ENCODE results near the gene AUP1.

Gene AUP1

DNA sequence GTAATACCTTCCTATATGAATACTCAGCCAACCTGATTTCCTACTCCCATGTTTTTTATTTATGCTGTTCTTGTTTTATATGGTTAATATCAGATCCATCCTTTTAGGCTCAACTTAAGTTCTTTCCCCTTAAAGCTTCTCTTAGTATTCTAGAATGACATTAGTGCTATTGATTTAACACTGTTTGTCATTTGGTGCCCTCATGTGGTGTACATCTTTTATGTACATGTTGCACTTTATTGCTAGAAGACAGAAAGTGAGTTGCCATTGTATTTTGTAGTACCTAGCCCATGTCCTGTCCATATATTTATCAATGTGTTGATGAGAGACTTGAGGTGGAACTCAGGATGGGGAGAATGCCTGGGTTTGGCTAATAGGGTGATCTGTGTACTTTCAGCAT lies 2.7 kb upstream of the AUP1 start:
- no peak for ATAC-seq
- TF ChIP-seq, protein P1, sequence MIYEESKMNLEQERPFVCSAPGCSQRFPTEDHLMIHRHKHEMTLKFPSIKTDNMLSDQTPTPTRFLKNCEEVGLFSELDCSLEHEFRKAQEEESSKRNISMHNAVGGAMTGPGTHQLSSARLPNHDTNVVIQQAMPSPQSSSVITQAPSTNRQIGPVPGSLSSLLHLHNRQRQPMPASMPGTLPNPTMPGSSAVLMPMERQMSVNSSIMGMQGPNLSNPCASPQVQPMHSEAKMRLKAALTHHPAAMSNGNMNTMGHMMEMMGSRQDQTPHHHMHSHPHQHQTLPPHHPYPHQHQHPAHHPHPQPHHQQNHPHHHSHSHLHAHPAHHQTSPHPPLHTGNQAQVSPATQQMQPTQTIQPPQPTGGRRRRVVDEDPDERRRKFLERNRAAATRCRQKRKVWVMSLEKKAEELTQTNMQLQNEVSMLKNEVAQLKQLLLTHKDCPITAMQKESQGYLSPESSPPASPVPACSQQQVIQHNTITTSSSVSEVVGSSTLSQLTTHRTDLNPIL (CRISPR knock-in tag; IDR thresholded peaks at IDR 0.05; ENCODE audit: low read depth): no peak
- TF ChIP-seq ESRRG (CRISPR knock-in tag; IDR thresholded peaks at IDR 0.05): no peak
- no peak for TF ChIP-seq CSDC2 (CRISPR knock-in tag; IDR thresholded peaks at IDR 0.05)
- no peak for TF ChIP-seq SNAI2 (CRISPR knock-in tag; IDR thresholded peaks at IDR 0.05)
- TF ChIP-seq TCF4 (CRISPR knock-in tag; IDR thresholded peaks at IDR 0.05; ENCODE audit: borderline replicate concordance): no peak
- TF ChIP-seq, protein P2, sequence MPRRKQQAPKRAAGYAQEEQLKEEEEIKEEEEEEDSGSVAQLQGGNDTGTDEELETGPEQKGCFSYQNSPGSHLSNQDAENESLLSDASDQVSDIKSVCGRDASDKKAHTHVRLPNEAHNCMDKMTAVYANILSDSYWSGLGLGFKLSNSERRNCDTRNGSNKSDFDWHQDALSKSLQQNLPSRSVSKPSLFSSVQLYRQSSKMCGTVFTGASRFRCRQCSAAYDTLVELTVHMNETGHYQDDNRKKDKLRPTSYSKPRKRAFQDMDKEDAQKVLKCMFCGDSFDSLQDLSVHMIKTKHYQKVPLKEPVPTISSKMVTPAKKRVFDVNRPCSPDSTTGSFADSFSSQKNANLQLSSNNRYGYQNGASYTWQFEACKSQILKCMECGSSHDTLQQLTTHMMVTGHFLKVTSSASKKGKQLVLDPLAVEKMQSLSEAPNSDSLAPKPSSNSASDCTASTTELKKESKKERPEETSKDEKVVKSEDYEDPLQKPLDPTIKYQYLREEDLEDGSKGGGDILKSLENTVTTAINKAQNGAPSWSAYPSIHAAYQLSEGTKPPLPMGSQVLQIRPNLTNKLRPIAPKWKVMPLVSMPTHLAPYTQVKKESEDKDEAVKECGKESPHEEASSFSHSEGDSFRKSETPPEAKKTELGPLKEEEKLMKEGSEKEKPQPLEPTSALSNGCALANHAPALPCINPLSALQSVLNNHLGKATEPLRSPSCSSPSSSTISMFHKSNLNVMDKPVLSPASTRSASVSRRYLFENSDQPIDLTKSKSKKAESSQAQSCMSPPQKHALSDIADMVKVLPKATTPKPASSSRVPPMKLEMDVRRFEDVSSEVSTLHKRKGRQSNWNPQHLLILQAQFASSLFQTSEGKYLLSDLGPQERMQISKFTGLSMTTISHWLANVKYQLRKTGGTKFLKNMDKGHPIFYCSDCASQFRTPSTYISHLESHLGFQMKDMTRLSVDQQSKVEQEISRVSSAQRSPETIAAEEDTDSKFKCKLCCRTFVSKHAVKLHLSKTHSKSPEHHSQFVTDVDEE (CRISPR knock-in tag; IDR thresholded peaks at IDR 0.05): no peak
- TF ChIP-seq, protein P3, sequence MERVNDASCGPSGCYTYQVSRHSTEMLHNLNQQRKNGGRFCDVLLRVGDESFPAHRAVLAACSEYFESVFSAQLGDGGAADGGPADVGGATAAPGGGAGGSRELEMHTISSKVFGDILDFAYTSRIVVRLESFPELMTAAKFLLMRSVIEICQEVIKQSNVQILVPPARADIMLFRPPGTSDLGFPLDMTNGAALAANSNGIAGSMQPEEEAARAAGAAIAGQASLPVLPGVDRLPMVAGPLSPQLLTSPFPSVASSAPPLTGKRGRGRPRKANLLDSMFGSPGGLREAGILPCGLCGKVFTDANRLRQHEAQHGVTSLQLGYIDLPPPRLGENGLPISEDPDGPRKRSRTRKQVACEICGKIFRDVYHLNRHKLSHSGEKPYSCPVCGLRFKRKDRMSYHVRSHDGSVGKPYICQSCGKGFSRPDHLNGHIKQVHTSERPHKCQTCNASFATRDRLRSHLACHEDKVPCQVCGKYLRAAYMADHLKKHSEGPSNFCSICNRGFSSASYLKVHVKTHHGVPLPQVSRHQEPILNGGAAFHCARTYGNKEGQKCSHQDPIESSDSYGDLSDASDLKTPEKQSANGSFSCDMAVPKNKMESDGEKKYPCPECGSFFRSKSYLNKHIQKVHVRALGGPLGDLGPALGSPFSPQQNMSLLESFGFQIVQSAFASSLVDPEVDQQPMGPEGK (CRISPR knock-in tag; IDR thresholded peaks at IDR 0.05; ENCODE audit: borderline replicate concordance): no peak
- no peak for TF ChIP-seq RARB (CRISPR knock-in tag; IDR thresholded peaks at IDR 0.05)
- TF ChIP-seq BACH2 (CRISPR knock-in tag; IDR thresholded peaks at IDR 0.05; ENCODE audit: borderline replicate concordance): no peak
- no peak for TF ChIP-seq ISL1 (CRISPR knock-in tag; IDR thresholded peaks at IDR 0.05)

DNA sequence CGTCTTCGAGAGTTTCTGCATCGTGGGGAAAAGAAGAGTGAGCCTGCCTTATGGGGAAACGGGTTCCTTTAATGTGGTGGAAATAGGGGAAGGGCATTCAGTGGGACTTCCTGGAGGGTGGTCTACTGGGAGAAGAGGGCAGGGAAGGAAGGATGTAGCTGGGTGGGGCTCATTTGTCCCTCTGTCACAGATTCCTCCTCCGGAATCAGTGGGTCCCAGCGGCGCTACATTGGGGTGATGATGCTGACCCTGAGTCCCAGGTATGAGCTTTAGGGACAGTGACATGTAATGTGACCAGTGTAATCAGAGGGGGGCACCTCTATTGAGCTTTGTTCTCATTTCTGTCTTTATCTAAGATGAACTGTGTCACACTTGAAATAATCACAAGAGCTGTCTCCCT lies 2.2 kb upstream of the AUP1 start:
- TF ChIP-seq RARB (CRISPR knock-in tag; IDR thresholded peaks at IDR 0.05): no peak
- TF ChIP-seq, protein P2 (CRISPR knock-in tag; IDR thresholded peaks at IDR 0.05): no peak
- no peak for TF ChIP-seq GLIS3 (CRISPR knock-in tag; IDR thresholded peaks at IDR 0.05)
- TF ChIP-seq ARNTL (CRISPR knock-in tag; IDR thresholded peaks at IDR 0.05; ENCODE audit: borderline replicate concordance, low read depth): no peak
- TF ChIP-seq ZNF8 (CRISPR knock-in tag; IDR thresholded peaks at IDR 0.05): no peak
- no peak for TF ChIP-seq ZFP3 (CRISPR knock-in tag; IDR thresholded peaks at IDR 0.05)
- TF ChIP-seq CSDC2 (CRISPR knock-in tag; IDR thresholded peaks at IDR 0.05): no peak
- no peak for TF ChIP-seq ISL1 (CRISPR knock-in tag; IDR thresholded peaks at IDR 0.05)
- no peak for TF ChIP-seq ZNF70 (CRISPR knock-in tag; IDR thresholded peaks at IDR 0.05)
- TF ChIP-seq, protein P4, sequence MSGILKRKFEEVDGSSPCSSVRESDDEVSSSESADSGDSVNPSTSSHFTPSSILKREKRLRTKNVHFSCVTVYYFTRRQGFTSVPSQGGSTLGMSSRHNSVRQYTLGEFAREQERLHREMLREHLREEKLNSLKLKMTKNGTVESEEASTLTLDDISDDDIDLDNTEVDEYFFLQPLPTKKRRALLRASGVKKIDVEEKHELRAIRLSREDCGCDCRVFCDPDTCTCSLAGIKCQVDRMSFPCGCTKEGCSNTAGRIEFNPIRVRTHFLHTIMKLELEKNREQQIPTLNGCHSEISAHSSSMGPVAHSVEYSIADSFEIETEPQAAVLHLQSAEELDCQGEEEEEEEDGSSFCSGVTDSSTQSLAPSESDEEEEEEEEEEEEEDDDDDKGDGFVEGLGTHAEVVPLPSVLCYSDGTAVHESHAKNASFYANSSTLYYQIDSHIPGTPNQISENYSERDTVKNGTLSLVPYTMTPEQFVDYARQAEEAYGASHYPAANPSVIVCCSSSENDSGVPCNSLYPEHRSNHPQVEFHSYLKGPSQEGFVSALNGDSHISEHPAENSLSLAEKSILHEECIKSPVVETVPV (CRISPR knock-in tag; IDR thresholded peaks at IDR 0.05): no peak
- TF ChIP-seq OSR1 (CRISPR knock-in tag; IDR thresholded peaks at IDR 0.05): no peak
- no peak for TF ChIP-seq TOX (CRISPR knock-in tag; IDR thresholded peaks at IDR 0.05; ENCODE audit: borderline replicate concordance)
- TF ChIP-seq ZFP30 (CRISPR knock-in tag; IDR thresholded peaks at IDR 0.05): no peak
- no peak for ATAC-seq

Data from SK-N-SH treated with all-trans-retinoic acid at 6 μM for 48 hours (cell line).